Stimulated activated CD4-positive, alpha-beta T cell treated with anti-CD3 and anti-CD28 coated beads, Interleukin-1b, Interleukin-23, amount 100 ng/mL, for 1 hour (primary cell): ENCODE data around the gene CLIP2.
"Not testable (repeated sequence)": the region's sequence is repeated elsewhere in the genome, so short reads cannot be mapped to it uniquely, and the experiment has no call there.

Source experiments
- DNase-seq, 2 donors: peaks; one replicate each; pipeline ENCODE4 v3.0.0-alpha.2; 2020; ENCODE audit warnings: low read depth in 2 of 2

The CLIP2 gene

DNA sequence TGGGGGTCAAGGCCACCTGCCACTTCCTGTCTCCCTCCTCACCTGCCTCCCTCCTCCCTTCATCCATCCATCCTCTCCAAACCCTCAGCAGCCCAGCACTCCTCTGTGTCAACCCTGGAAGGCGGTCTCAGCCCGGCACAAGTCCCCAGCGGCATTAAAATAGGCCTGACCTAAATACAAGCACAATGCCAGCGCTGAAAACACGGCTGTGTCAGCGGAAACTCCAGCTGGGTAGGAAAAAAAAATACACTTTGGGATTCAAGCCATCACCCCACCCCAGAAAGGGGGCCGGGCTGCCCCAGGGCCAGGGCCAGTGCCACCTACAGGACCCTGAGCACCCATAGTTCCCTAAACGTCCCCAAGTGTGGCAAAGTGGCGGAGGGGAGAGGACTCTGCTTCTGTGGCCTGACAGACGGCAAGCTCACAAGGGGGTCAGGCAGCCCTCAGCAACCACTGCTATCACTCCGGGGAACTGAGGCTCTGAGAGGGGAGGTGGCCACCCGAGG is 141.8 kb downstream of the CLIP2 start:
- no peak for DNase-seq

DNA sequence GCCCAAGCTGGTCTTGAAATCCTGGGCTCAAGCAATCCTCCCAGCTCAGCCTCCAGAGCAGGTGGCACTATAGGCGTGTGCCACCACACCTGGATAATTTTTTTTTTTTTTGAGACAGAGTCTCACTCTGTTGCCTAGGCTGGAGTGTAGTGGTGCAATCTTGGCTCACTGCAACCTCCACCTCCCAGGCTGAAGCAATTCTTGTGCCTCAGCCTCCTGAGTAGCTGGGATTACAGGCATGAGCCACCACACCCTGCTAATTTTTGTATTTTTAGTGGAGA is 148.0 kb downstream of the CLIP2 start:
- DNase-seq, result not testable (repeated sequence)

DNA sequence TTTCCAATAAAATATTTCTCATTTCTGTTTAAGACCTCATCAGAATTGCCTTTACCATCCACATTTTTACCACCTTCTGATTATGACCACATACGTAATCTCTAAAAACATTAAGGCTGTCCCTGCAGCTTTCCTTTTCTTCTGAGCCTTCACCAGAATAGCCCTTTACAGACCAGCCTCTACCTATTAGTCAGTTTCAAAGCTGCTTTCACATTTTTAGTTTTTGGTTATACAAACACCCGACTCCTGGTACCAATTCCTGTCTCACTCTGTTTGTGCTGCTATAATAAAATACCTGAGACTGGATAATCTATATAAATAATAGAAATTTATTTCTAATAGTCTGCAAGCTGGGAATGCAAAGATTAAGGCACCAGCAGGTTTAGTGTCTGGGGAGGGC is 149.1 kb downstream of the CLIP2 start:
- DNase-seq, result no peak

GRCh38 chr7:74439541-74439940 is 150.3 kb downstream of the CLIP2 start:
- no peak for DNase-seq

DNA sequence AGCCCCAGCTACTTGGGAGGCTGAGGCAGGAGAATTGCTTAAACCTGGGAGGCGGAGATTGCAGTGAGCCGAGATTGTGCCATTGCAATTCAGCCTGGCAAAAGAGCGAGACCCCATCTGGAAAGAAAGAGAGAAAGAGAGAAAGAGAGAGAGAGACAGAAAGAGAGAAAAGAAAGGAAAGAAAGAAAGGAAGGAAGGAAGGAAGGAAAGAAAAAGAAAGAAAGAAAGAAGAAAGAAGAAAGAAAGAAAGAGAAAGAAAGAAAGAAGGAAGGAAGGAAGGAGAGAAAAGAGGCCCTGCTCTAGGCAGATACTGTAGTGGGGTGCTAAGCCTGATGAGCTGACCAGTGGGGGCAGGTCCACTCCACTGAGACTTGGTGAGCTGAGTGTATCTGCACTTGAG is 150.9 kb downstream of the CLIP2 start:
- DNase-seq, result not testable (repeated sequence)

- DNase-seq, result no peak
These were observed 152.6 kb downstream of the CLIP2 start for GRCh38 chr7:74441801-74442200.

DNA sequence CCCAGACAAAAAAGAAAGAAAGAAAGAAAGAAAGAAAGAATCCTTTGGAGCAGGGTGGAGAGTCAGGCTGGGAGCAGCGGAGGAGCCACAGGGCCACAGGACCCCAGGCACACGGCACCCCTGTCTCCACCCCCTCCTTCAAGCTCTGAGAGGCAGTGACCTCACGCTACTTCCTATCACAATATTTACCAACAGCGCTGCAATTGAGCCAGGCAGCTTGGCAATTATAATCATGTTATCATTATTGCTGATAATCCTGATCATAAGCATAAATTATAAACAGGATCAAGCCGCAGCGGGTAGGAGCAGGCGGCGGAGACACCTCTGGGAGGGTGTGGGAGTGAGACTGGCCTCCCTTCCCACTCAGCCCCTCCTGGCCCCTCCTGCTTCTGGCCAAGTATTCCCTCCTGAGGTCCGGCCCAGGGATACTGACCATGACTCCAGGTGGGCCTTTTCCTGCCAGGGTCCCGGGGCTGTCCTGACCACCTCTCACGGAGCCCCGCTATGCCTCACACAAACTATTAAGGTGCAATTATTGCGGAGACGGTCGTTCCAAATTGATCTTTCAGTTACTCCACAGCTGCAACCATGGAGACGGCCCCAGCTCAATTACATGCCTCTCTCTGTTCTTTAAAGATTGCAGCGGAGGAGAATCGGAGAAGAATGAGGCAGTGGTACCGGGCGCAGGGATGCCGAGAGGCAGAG is 154.5 kb downstream of the CLIP2 start:
- no peak for DNase-seq

DNA sequence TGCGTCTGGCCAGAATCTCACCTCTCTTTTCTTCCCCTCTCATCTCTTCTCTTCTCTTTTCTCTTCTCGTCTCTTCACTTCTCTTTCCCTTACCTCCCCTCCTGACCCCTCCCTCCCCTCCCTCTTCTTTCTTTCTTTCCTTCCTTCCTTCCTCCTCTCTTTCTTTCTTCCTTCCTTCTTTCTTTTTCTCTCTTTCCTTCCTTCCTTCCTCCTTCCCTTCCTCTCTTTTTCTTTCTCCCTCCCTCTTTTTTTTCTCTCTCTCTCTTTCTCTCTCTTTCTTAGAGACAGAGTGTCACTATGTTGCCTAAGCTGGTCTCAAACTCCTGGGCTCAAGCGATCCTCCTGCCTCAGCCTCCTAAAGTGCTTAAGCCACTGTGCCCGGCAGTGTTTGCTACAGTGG is 159.9 kb downstream of the CLIP2 start:
- no peak for DNase-seq

DNA sequence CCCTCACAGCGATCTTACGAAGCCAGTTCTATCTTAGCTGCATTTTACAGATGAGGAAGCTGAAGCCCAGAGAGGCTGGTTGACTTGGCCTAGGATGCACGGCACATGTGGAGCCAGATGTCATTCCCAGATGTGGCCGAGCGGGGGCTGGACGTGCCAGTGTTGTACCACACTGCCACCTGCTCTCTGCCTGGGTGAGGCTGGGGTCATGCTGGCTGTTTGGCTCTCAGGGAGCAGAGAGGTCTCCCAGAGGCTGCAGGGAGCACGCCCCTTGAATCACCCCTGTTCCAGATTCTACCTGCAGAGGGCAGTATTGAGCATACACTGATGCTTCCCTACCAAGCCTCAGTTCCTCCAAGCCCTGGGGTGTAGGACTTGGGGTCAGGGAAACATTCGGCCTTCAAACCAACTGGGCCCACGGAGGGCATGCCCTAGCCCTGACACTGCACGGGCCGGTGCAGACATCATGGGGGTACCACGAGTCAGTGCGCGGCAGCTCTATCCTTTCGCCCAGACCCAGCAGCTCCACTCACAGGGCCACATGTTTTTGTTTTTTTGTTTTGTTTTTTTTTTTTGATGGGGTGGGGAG is 160.7 kb downstream of the CLIP2 start:
- DNase-seq, result peak; percentile 27 to 51

GRCh38 chr7:74452748-74453321 is 163.6 kb downstream of the CLIP2 start:
- no peak for DNase-seq

DNA sequence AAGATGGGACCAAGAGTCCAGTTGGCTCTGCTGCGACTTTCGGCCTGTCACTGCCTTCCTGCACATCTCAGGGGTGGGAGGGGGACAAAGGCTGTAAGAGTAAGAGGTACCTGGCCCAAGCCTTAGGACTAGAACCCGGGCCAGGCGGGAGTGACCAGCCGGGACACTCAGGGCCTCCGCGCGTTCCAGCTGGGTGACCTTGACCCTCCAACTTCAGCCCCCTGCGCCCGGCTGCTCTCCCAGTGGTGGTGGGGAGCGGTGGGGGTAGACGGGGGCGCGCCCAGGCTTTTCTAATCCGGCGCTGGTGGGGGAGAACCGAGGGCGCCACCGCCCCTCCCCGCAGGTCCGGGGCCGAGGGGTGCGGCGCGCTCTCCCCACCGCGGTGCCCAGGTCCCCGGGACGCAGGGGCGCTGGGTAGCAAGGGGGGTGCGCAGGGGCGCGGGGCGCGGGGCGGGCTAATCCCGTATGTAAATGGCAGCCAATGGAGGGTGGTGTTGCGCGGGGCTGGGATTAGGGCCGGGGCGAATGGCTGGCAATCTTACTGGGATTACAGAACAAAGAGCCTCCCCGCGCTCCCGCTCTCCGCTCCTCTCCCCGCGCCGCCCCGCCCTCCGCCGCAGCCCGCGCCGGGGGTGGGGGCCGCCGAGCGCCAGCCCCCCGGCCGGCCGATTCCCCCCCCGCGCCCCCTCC is 164.3 kb downstream of the CLIP2 start, which contains the start of gene GTF2IRD1:
GTF2IRD1 (plus strand) TSS at position 585 of the 690 bp plus-strand sequence. CDS start 54,175 bp downstream, outside the sequence.
- DNase-seq, result peak in 1 of 2 donors; percentile 8

GRCh38 chr7:74454021-74454924 is 165.1 kb downstream of the CLIP2 start:
- DNase-seq, result no peak

GRCh38 chr7:74454925-74455288 is 165.7 kb downstream of the CLIP2 start:
- DNase-seq, result no peak

DNA sequence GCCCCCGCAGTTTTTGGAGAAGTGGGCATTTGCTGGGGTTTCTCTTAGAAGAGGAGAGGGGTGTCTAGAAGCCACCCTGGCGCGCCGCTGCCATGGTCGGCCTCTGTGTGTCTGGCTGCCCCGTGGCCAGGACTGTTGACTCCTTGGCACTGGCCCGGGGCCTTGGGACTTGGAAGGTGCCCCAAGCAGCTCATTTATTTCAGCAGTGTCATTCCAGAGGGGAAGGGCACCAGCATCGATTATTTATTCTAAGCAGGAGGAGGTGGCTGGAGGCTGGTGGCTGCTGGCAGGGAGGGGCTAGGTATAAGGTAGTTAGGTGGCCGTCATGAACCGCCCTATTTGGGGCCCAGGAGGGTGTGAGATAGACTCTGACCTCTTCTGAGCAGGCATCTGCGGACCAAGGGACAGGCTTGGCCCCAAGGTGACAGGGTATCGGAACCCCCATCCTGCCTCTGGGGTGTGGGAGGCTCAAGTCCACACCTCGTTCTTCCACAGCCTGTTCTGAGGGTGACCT is 166.1 kb downstream of the CLIP2 start:
- no peak for DNase-seq
